Loucy (cell line): ENCODE measurements around the gene CERS2.

Experiments
- H2AFZ ChIP-seq: fragments of 200-600 bp; sonication (generic); 2 replicates; pipeline ENCODE4 v1.6.0; 2016; ENCODE audit warnings: antibody characterized with exemption, mild to moderate bottlenecking, low read length, moderate library complexity
- H3F3A ChIP-seq: fragments of 200-600 bp; 2 replicates; pipeline ENCODE4 v1.6.0; 2016; ENCODE audit warnings: antibody characterized with exemption, low read depth, mild to moderate bottlenecking
- H3K27me3 ChIP-seq: fragments of 200-600 bp; sonication (generic); 2 replicates; pipeline ENCODE4 v1.6.1; 2014; ENCODE audit warnings: low read length, mild to moderate bottlenecking; ENCODE audit not compliant: insufficient read depth, poor library complexity, severe bottlenecking
- H3K36me3 ChIP-seq: fragments of 200-600 bp; sonication (generic); 2 replicates; pipeline ENCODE4 v1.6.1; 2016; ENCODE audit warnings: low read length; ENCODE audit not compliant: insufficient read depth
- H3K4me1 ChIP-seq: fragments of 200-600 bp; sonication (generic); 2 replicates; pipeline ENCODE4 v1.5.1; 2014; ENCODE audit warnings: low read length, mild to moderate bottlenecking; ENCODE audit not compliant: insufficient read depth, poor library complexity, severe bottlenecking
- H3K4me2 ChIP-seq: fragments of 200-600 bp; sonication (generic); 2 replicates; pipeline ENCODE4 v1.6.0; 2014; ENCODE audit warnings: antibody characterized with exemption, low read length, low read depth, mild to moderate bottlenecking; ENCODE audit not compliant: poor library complexity, severe bottlenecking
- H3K4me3 ChIP-seq: fragments of 200-600 bp; sonication (generic); 2 replicates; pipeline ENCODE4 v1.5.1; 2014; ENCODE audit warnings: low read length, mild to moderate bottlenecking, mixed read lengths; ENCODE audit not compliant: poor library complexity, severe bottlenecking
- H3K79me2 ChIP-seq: fragments of 200-600 bp; sonication (generic); 2 replicates; pipeline ENCODE4 v1.6.1; 2014; ENCODE audit warnings: low read length; ENCODE audit not compliant: insufficient read depth
- H3K9ac ChIP-seq: fragments of 200-600 bp; sonication (generic); 2 replicates; pipeline ENCODE4 v1.6.0; 2014; ENCODE audit warnings: mild to moderate bottlenecking, low read depth, low read length, moderate library complexity; ENCODE audit not compliant: poor library complexity, severe bottlenecking
- H3K9me2 ChIP-seq: fragments of 200-600 bp; sonication (generic); replicated peaks from 2 replicates; pipeline ENCODE4 v1.6.1; 2016; ENCODE audit warnings: low read depth, low read length, mixed read lengths
- H3K9me3 ChIP-seq: fragments of 200-600 bp; sonication (generic); 2 replicates; pipeline ENCODE4 v1.6.1; 2014; ENCODE audit warnings: mild to moderate bottlenecking, antibody characterized with exemption, low read length, low read depth; ENCODE audit not compliant: insufficient read depth
- H4K20me1 ChIP-seq: fragments of 200-600 bp; sonication (generic); 2 replicates; pipeline ENCODE4 v1.6.0; 2014; ENCODE audit warnings: antibody characterized with exemption, low read length, mild to moderate bottlenecking; ENCODE audit not compliant: insufficient read depth, poor library complexity, severe bottlenecking
- EZH2phosphoT487 ChIP-seq: fragments of 200-600 bp; IDR thresholded peaks from 2 replicates; pipeline ENCODE4 v1.6.1; 2018; ENCODE audit warnings: antibody characterized with exemption, mild to moderate bottlenecking, moderate library complexity, borderline replicate concordance
- TF ChIP-seq, protein P1 (sequence below): fragments of 200-600 bp; sonication (generic); conservative IDR thresholded peaks from 2 replicates; pipeline ENCODE4 v1.5.1; 2014; ENCODE audit warnings: mild to moderate bottlenecking, antibody characterized with exemption, low read length

CERS2 gene

DNA sequence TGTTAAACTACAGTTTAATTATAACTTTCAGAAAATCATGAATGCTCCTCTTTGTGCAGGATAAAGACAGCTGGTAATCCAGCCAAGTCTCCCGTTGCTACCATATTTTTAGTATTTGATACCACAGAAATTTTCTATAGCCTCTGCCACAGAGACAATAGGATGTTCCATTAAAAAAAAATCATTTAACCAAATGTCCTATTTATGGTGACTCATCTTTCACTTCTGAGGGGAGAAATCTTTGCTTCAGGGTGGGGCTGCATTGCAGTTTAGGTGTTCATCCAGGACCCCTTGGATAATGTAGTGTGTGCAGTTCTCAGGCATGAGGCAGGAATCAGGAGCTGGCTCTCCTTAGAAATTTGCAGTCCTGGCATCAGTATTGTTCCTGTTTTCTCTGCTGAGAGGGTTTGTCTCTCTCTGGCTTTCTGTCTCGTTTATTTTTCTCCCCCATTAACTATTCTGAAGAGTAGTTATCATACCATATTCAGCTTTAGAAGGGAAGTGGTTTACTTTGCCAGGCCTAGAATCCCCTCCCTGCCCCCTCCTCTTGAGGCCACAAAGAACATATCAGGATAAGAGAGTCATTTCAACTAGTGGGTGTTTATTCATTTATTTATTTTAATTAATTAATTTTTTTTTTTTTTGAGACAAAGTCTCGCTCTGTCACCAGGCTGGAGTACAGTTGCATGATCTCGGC, 36.7 kb upstream of the CERS2 start:
- TF ChIP-seq EZH2phosphoT487 = no peak
- TF ChIP-seq, protein P1, sequence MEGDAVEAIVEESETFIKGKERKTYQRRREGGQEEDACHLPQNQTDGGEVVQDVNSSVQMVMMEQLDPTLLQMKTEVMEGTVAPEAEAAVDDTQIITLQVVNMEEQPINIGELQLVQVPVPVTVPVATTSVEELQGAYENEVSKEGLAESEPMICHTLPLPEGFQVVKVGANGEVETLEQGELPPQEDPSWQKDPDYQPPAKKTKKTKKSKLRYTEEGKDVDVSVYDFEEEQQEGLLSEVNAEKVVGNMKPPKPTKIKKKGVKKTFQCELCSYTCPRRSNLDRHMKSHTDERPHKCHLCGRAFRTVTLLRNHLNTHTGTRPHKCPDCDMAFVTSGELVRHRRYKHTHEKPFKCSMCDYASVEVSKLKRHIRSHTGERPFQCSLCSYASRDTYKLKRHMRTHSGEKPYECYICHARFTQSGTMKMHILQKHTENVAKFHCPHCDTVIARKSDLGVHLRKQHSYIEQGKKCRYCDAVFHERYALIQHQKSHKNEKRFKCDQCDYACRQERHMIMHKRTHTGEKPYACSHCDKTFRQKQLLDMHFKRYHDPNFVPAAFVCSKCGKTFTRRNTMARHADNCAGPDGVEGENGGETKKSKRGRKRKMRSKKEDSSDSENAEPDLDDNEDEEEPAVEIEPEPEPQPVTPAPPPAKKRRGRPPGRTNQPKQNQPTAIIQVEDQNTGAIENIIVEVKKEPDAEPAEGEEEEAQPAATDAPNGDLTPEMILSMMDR = no peak
- H3F3A ChIP-seq = peaks cover 9% of the 10 kb centered on the region; the same call in 1 of the 2 replicates
- peaks cover 34% of the 10 kb centered on the region for H3K79me2 ChIP-seq
- peak overlapping the region; percentile 43 for H3K9ac ChIP-seq
- H3K36me3 ChIP-seq = no peaks in the 10 kb centered on the region
- H3K4me1 ChIP-seq = peaks cover 63% of the 10 kb centered on the region
- peak overlapping the region; percentile 57 for H3K4me3 ChIP-seq
- no peaks in the 10 kb centered on the region for H3K9me3 ChIP-seq
- no peaks in the 10 kb centered on the region for H3K27me3 ChIP-seq
- H4K20me1 ChIP-seq = no peaks in the 10 kb centered on the region
- peak overlapping the region; percentile 94 for H3K4me2 ChIP-seq
- no peak overlapping the region for H2AFZ ChIP-seq
- H3K9me2 ChIP-seq = no peaks in the 10 kb centered on the region

- no peak for TF ChIP-seq EZH2phosphoT487
- TF ChIP-seq, protein P1 = no peak
- H3K4me2 ChIP-seq = peak overlapping the region; percentile 94
Measured at GRCh38 chr1:151010346-151010726, 35.7 kb upstream of the CERS2 start.

GRCh38 chr1:151009674-151010345, 35.2 kb upstream of the CERS2 start:
- H2AFZ ChIP-seq = no peak overlapping the region
- no peak for TF ChIP-seq EZH2phosphoT487
- TF ChIP-seq, protein P1 = no peak
- peaks cover 70% of the 10 kb centered on the region for H3K4me1 ChIP-seq

More at GRCh38 chr1:151010346-151010726, 35.7 kb upstream of the CERS2 start:
- Histone ChIP-seq H3K79me2 (peaks cover 34% of the 10 kb centered on the region), H3K27me3 (no peaks in the 10 kb centered on the region), H3K9me3 (no peaks in the 10 kb centered on the region), H3K4me1 (peaks cover 70% of the 10 kb centered on the region), H3K36me3 (no peaks in the 10 kb centered on the region), H3K4me3 (no peak overlapping the region), H2AFZ (no peak overlapping the region), H3K9me2 (no peaks in the 10 kb centered on the region), H3K9ac (no peak overlapping the region), H3F3A (peaks cover 9% of the 10 kb centered on the region; the same call in 1 of the 2 replicates), H4K20me1 (no peaks in the 10 kb centered on the region)

More at GRCh38 chr1:151009674-151010345, 35.2 kb upstream of the CERS2 start:
- Histone ChIP-seq H4K20me1 (no peaks in the 10 kb centered on the region), H3F3A (peaks cover 9% of the 10 kb centered on the region; the same call in 1 of the 2 replicates), H3K4me3 (peak overlapping the region; percentile 96), H3K79me2 (peaks cover 36% of the 10 kb centered on the region), H3K36me3 (no peaks in the 10 kb centered on the region), H3K9ac (peak overlapping the region; percentile 86), H3K27me3 (no peaks in the 10 kb centered on the region), H3K9me2 (no peaks in the 10 kb centered on the region), H3K9me3 (no peaks in the 10 kb centered on the region), H3K4me2 (peak overlapping the region; percentile 94)
